Fibroblast of lung (primary cell): ENCODE measurements around the gene HOXB7.

ENCODE experiments used
- CTCF ChIP-seq, 2 donors: IDR thresholded peaks in 1 of 2; conservative IDR thresholded peaks in 1 of 2; 1 replicate in 1 of 2; 2 replicates in 1 of 2; pipeline ENCODE4 v1.5.1; 2011 to 2012; ENCODE audit warnings: low read length in 2 of 2, control low read depth in 1 of 2, inconsistent platforms in 1 of 2, low read depth in 1 of 2, mild to moderate bottlenecking in 1 of 2
- EZH2 ChIP-seq: IDR thresholded peaks from 2 replicates; pipeline ENCODE4 v1.5.1; 2012; ENCODE audit warnings: low read length, control low read depth, mild to moderate bottlenecking; ENCODE audit errors: missing control alignments

GRCh38 chr17:48620461-48621139 lies 9.8 kb upstream of the HOXB7 start:
- TF ChIP-seq CTCF (conservative IDR thresholded peaks at IDR 0.05 in 1 of 2, IDR thresholded peaks at IDR 0.05 in 1 of 2; ENCODE audit: low read depth in 1 of 2, low read length in 2 of 2) = no peak
- TF ChIP-seq EZH2 = no peak
